Activated CD8-positive, alpha-beta memory T cell treated with anti-CD3 and anti-CD28 coated beads, Interleukin-2, amount 50 U/mL, for 4 hours (primary cell): ENCODE measurements around the gene ANAPC1.
"Not testable (repeated sequence)": the region's sequence is repeated elsewhere in the genome, so short reads cannot be mapped to it uniquely, and the experiment has no call there.

Source experiments
- DNase-seq: peaks from one replicate; pipeline ENCODE4 v3.0.0-alpha.2; 2020

ANAPC1 gene

GRCh38 chr2:111729812-111730458, 154.1 kb downstream of the ANAPC1 start:
- DNase-seq: not testable (repeated sequence)

- not testable (repeated sequence) for DNase-seq
Observed at GRCh38 chr2:111727611-111728110, 156.3 kb downstream of the ANAPC1 start.

- not testable (repeated sequence) for DNase-seq
Observed at GRCh38 chr2:111725742-111726141, 158.3 kb downstream of the ANAPC1 start.

GRCh38 chr2:111719610-111720009, 164.4 kb downstream of the ANAPC1 start:
- DNase-seq: not testable (repeated sequence)
